ENCODE results near the gene PIGX. TPM values are rescaled to one million over a fixed set of nuclear protein-coding genes. Genes with fewer than 3 reads are reported as not detected.

Gene PIGX
- total RNA-seq, 4 donors from 2014 or later = 10.2 to 61.5 (median 34.1) TPM

- Histone ChIP-seq H3K4me3 (no peak overlapping the region), H3K4me1 (no peaks in the 10 kb centered on the region), H3K27me3 (no peaks in the 10 kb centered on the region), H3K27ac (no peak overlapping the region), H3K36me3 (no peaks in the 10 kb centered on the region), H3K9me3 (no peaks in the 10 kb centered on the region)
- TF ChIP-seq POLR2A (IDR thresholded peaks at IDR 0.05) = no peak
- no peak for TF ChIP-seq CTCF (IDR thresholded peaks at IDR 0.05)
- intact Hi-C loops (cut with DNase I; ENCODE audit: low total_unique reads) = no loop called here
- DNase-seq = no peak
These were observed 8.9 kb downstream of the PIGX start for GRCh38 chr3:196721097-196721496.

DNA sequence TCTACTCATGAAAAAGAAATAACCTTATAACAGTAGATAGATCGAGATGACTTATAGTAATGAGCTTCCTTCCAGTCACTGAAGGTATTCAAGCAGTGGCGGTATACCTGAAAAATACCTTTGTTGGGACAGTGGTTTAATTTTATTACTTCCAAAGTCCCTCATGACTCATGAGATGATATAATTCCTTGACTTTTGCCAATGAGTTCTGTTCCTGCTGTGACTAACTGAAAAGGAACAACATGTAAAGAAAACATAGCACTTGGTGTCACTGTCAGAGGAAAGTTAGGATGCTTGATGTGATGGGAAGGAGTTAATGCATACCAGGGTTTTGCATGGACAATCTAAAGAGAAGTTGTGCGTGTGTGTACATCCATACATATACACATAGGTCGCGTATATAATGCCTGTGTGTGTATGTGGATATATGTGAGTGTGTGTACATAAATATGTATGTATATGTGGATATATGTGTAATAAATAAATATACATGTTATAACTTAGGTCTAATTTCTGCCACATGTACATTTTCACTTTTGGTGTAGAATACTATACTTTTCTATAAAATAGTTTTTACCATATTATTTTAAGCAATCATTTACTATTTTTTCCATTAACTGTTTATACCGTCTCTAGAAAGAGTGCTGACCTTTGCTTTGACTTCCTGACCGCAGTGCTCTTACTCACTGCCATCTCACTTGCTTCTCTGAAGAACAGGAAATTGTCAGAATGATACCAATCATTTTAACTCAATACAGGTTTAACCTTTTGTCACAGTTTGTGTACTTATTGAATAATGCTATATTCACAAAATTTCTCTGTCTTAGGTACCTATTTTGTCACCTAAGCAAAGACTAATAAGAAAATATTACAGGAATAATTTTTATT is 14.9 kb downstream of the PIGX start:
- Histone ChIP-seq H3K27ac (no peak overlapping the region), H3K27me3 (no peaks in the 10 kb centered on the region), H3K4me3 (no peak overlapping the region), H3K4me1 (no peaks in the 10 kb centered on the region), H3K9me3 (no peaks in the 10 kb centered on the region), H3K36me3 (no peaks in the 10 kb centered on the region)
- DNase-seq = no peak
- TF ChIP-seq POLR2A (IDR thresholded peaks at IDR 0.05) = no peak
- no peak for TF ChIP-seq CTCF (IDR thresholded peaks at IDR 0.05)
- intact Hi-C loops (cut with DNase I; ENCODE audit: low total_unique reads) = no loop called here

GRCh38 chr3:196735751-196736150 is 23.6 kb downstream of the PIGX start:
- no peak for DNase-seq
- no peaks in the 10 kb centered on the region for H3K36me3 ChIP-seq
- H3K27ac ChIP-seq = no peak overlapping the region
- TF ChIP-seq CTCF (IDR thresholded peaks at IDR 0.05) (no peak), POLR2A (IDR thresholded peaks at IDR 0.05) (no peak)
- no peaks in the 10 kb centered on the region for H3K4me1 ChIP-seq
- no peaks in the 10 kb centered on the region for H3K27me3 ChIP-seq
- no peaks in the 10 kb centered on the region for H3K9me3 ChIP-seq
- H3K4me3 ChIP-seq = no peak overlapping the region
- intact Hi-C loops (cut with DNase I; ENCODE audit: low total_unique reads) = no loop called here

DNA sequence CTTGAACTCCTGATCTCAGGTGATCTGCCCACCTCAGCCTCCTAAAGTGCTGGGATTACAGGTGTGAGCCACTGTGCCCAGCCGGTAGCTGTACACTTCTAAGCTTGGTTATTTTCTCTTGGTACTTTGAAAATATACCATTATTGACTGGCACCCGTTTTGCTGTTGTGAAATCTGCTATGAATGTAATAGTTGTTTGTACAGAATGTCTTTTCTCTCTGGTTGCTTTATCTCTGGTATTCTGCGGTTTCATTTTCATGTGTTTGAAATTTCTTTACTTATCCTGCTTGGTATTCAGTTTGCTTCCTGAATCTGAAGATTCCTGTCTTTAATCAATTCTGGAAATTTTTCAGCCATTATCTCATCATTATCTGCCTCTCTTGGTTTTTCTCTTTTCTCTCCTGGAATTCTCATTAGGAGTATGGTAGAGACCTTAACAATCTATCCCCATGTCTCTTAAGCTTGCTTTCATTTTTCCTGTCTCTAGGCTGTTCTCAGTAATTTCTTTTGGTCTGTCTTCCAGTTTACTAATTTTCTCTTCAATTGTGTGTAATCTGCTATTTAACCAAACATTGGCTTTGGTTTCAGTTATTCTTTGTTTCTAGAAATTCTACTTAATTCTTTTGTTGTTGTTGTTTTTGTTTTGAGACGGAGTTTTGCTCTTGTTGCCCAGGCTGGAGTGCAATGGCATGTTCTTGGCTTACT is 24.6 kb downstream of the PIGX start:
- Histone ChIP-seq H3K36me3 (no peaks in the 10 kb centered on the region), H3K4me1 (no peaks in the 10 kb centered on the region), H3K27me3 (no peaks in the 10 kb centered on the region), H3K9me3 (no peaks in the 10 kb centered on the region), H3K27ac (no peak overlapping the region), H3K4me3 (no peak overlapping the region)
- TF ChIP-seq CTCF (IDR thresholded peaks at IDR 0.05) (no peak), POLR2A (IDR thresholded peaks at IDR 0.05) (no peak)
- no peak for DNase-seq
- intact Hi-C loops (cut with DNase I; ENCODE audit: low total_unique reads) = no loop called here

- Histone ChIP-seq H3K9me3 (no peaks in the 10 kb centered on the region), H3K27ac (no peak overlapping the region)
These were observed 25.5 kb downstream of the PIGX start for GRCh38 chr3:196737655-196738054.

More at GRCh38 chr3:196737655-196738054, 25.5 kb downstream of the PIGX start:
- DNase-seq = no peak
- Histone ChIP-seq H3K27me3 (no peaks in the 10 kb centered on the region), H3K4me1 (no peaks in the 10 kb centered on the region), H3K36me3 (no peaks in the 10 kb centered on the region), H3K4me3 (no peak overlapping the region)
- TF ChIP-seq CTCF (IDR thresholded peaks at IDR 0.05) = no peak
- TF ChIP-seq POLR2A (IDR thresholded peaks at IDR 0.05) = no peak
- intact Hi-C loops (cut with DNase I; ENCODE audit: low total_unique reads) = no loop called here

Measured in uterus (tissue), 4 donors.